Measurements from ENCODE around the gene CCDC73. TPM values are rescaled to one million over a fixed set of nuclear protein-coding genes. Genes with fewer than 3 reads are reported as not detected.

The CCDC73 gene
- polyA plus RNA-seq, 1 donor (not counting 4 experiments of a cell fraction or from before 2014, with no cell fraction given), result not detected

DNA sequence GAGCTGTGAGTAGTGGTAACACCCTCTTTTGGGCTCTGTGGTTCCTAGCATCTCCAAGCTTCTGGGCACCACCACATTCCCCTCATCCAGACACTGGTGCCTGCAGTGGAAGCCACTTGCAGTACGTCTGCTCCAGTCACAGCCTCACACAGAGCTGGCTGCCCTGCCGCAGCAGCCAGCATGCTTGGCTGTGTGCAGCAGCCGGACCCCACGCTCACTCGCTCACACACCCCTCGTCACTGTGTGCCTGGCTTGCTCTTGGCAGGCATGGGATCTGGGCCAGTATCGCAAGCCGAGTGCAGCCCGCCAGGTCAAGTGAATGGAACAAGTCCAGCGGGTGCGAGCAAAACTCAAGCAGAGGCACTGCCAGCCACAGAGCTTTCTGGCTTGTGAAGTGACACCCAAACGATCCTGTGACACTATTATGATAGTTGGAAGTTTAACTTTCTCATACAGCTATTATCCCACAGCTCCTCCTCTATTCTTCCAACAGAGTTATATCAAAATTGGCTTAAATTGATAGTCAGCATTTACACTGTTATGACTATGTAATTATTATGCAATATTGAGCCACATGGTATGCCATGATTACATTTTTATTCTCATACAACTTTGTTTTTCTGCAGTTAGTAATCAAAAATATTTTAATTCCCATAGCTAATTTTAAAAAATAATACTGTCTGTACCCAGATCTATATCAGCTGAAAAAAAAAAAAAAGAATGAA is 89.0 kb downstream of the CCDC73 start:
- H3K36me3 ChIP-seq (ENCODE audit: control insufficient read depth in 2 of 2, extremely low read depth in 1 of 2, insufficient read depth in 2 of 2, low read length in 2 of 2), result no peaks in the 10 kb centered on the region
- DNase-seq (ENCODE audit: low read depth, low spot score) (no peak), FAIRE-seq (no peak)
- H3K4me3 ChIP-seq (ENCODE audit: control insufficient read depth in 2 of 3, extremely low read depth in 1 of 3, insufficient read depth in 2 of 3, low read depth in 1 of 3, low read length in 3 of 3), result no peak overlapping the region
- dilution Hi-C loops (cut with MboI; ENCODE audit: extremely low pct_ligation_motif_present, low sequenced_read_pairs), result no loop called here
- H3K9ac ChIP-seq (ENCODE audit: control insufficient read depth, extremely low read depth, insufficient read depth, low read length), result no peak overlapping the region
- H3K27ac ChIP-seq (ENCODE audit: control insufficient read depth, insufficient read depth, low read length), result no peak overlapping the region
- no peaks in the 10 kb centered on the region for H3K9me1 ChIP-seq (ENCODE audit: control insufficient read depth, extremely low read depth, insufficient read depth, low read length)
- H3K4me1 ChIP-seq (ENCODE audit: control insufficient read depth, extremely low read depth, insufficient read depth, low read length), result peaks cover 9% of the 10 kb centered on the region
- no peaks in the 10 kb centered on the region for H4K20me1 ChIP-seq (ENCODE audit: control insufficient read depth, extremely low read depth, insufficient read depth, low read length)
- no peak overlapping the region for H3K4me2 ChIP-seq (ENCODE audit: control insufficient read depth, extremely low read depth, insufficient read depth, low read depth, low read length)
- no peaks in the 10 kb centered on the region for H3K9me3 ChIP-seq (ENCODE audit: control insufficient read depth, low read depth, low read length)
- H3K27me3 ChIP-seq (ENCODE audit: control insufficient read depth, extremely low read depth, insufficient read depth, low read length), result no peaks in the 10 kb centered on the region
- no peak for TF ChIP-seq CTCF (optimal IDR thresholded peaks at IDR 0.05 in 1 of 3, IDR thresholded peaks at IDR 0.05 in 1 of 3, conservative IDR thresholded peaks at IDR 0.05 in 1 of 3; ENCODE audit: extremely low read depth in 1 of 3, insufficient read depth in 2 of 3, low read length in 3 of 3)
- TF ChIP-seq EZH2 (IDR thresholded peaks at IDR 0.05; ENCODE audit: low read length), result no peak
- no peaks in the 10 kb centered on the region for H3K79me2 ChIP-seq (ENCODE audit: control insufficient read depth, insufficient read depth, low read length)
- H2AFZ ChIP-seq (ENCODE audit: control insufficient read depth, low read length), result no peak overlapping the region

DNA sequence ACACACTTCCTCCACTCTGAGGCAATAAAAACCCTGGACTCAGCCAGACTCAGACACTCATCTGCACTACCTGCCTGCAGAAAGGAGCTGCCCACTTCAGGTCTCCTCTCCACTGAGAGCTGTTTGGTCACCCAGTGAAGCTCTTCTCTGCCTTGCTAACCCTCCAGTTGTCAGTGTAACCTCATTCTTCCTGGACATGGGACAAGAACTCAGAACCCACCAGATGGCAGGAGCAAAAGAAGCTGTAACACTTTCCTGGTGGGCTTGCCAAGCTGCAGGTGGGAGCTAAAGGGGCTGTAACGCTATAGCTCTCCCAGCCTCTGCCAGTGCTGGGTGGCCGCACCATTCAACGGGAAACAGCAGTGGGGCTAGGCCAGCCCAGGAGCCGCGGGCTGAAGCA is 89.7 kb downstream of the CCDC73 start:
- TF ChIP-seq CTCF (optimal IDR thresholded peaks at IDR 0.05 in 1 of 3, IDR thresholded peaks at IDR 0.05 in 1 of 3, conservative IDR thresholded peaks at IDR 0.05 in 1 of 3; ENCODE audit: extremely low read depth in 1 of 3, insufficient read depth in 2 of 3, low read length in 3 of 3) (no peak), EZH2 (IDR thresholded peaks at IDR 0.05; ENCODE audit: low read length) (no peak)
- Histone ChIP-seq H3K4me2 (ENCODE audit: control insufficient read depth, extremely low read depth, insufficient read depth, low read depth, low read length) (no peak overlapping the region), H2AFZ (ENCODE audit: control insufficient read depth, low read length) (no peak overlapping the region), H4K20me1 (ENCODE audit: control insufficient read depth, extremely low read depth, insufficient read depth, low read length) (no peaks in the 10 kb centered on the region), H3K9me3 (ENCODE audit: control insufficient read depth, low read depth, low read length) (no peaks in the 10 kb centered on the region), H3K4me3 (ENCODE audit: control insufficient read depth in 2 of 3, extremely low read depth in 1 of 3, insufficient read depth in 2 of 3, low read depth in 1 of 3, low read length in 3 of 3) (no peak overlapping the region), H3K4me1 (ENCODE audit: control insufficient read depth, extremely low read depth, insufficient read depth, low read length) (peaks cover 9% of the 10 kb centered on the region), H3K36me3 (ENCODE audit: control insufficient read depth in 2 of 2, extremely low read depth in 1 of 2, insufficient read depth in 2 of 2, low read length in 2 of 2) (no peaks in the 10 kb centered on the region), H3K27ac (ENCODE audit: control insufficient read depth, insufficient read depth, low read length) (no peak overlapping the region), H3K79me2 (ENCODE audit: control insufficient read depth, insufficient read depth, low read length) (no peaks in the 10 kb centered on the region), H3K27me3 (ENCODE audit: control insufficient read depth, extremely low read depth, insufficient read depth, low read length) (no peaks in the 10 kb centered on the region), H3K9ac (ENCODE audit: control insufficient read depth, extremely low read depth, insufficient read depth, low read length) (no peak overlapping the region), H3K9me1 (ENCODE audit: control insufficient read depth, extremely low read depth, insufficient read depth, low read length) (no peaks in the 10 kb centered on the region)
- dilution Hi-C loops (cut with MboI; ENCODE audit: extremely low pct_ligation_motif_present, low sequenced_read_pairs), result no loop called here
- FAIRE-seq (no peak), DNase-seq (ENCODE audit: low read depth, low spot score) (no peak)
